Ovary (tissue), 3 donors: Measurements from ENCODE around the gene PRDM10.

Experiments
- EP300 ChIP-seq: sonication (generic); formaldehyde crosslinking; IDR thresholded peaks from one replicate; pipeline ENCODE4 v1.6.1; 2017; ENCODE audit warnings: antibody characterized with exemption
- POLR2A ChIP-seq: fragments of 450-650 bp; IDR thresholded peaks from one replicate; pipeline ENCODE4 v1.6.1; 2017; ENCODE audit warnings: antibody characterized with exemption, mild to moderate bottlenecking, moderate library complexity
- TF ChIP-seq, protein P1 (sequence below), 3 donors: fragments of 450-650 bp in 2 of 3; fragments of 200-600 bp in 1 of 3; IDR thresholded peaks; one replicate each; pipeline versions ENCODE4 v1.5.1 to v1.8.0; 2016 to 2022; ENCODE audit warnings: antibody characterized with exemption in 3 of 3, mild to moderate bottlenecking in 1 of 3
- donor health status: DM: no; HTN: no; CAD: no.

GRCh38 chr11:129946965-129947364 lies 55.7 kb downstream of the PRDM10 start:
- TF ChIP-seq POLR2A, result no peak
- TF ChIP-seq, protein P1, sequence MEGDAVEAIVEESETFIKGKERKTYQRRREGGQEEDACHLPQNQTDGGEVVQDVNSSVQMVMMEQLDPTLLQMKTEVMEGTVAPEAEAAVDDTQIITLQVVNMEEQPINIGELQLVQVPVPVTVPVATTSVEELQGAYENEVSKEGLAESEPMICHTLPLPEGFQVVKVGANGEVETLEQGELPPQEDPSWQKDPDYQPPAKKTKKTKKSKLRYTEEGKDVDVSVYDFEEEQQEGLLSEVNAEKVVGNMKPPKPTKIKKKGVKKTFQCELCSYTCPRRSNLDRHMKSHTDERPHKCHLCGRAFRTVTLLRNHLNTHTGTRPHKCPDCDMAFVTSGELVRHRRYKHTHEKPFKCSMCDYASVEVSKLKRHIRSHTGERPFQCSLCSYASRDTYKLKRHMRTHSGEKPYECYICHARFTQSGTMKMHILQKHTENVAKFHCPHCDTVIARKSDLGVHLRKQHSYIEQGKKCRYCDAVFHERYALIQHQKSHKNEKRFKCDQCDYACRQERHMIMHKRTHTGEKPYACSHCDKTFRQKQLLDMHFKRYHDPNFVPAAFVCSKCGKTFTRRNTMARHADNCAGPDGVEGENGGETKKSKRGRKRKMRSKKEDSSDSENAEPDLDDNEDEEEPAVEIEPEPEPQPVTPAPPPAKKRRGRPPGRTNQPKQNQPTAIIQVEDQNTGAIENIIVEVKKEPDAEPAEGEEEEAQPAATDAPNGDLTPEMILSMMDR (IDR thresholded peaks at IDR 0.05), result no peak
- TF ChIP-seq EP300, result no peak
